ENCODE data around the gene POLA1.

GRCh38 chrX:24927372-24927771 is 233.7 kb downstream of the POLA1 start:
- TF ChIP-seq CTCF (IDR thresholded peaks at IDR 0.05) (no peak), POLR2A (IDR thresholded peaks at IDR 0.05) (no peak)

Data from adrenal gland (tissue), 5 donors.